HG02588 (cell line): Measurements from ENCODE around the gene CNNM3.
"Not testable (repeated sequence)": the region's sequence is repeated elsewhere in the genome, so short reads cannot be mapped to it uniquely, and the experiment has no call there.

Experiments
- ATAC-seq: cut with Tn5 transposase; IDR thresholded peaks from one replicate; pipeline ENCODE4 v1.9.1; 2021; ENCODE audit warnings: mild to moderate bottlenecking, moderate library complexity; ENCODE audit not compliant: unreplicated experiment

The CNNM3 gene

DNA sequence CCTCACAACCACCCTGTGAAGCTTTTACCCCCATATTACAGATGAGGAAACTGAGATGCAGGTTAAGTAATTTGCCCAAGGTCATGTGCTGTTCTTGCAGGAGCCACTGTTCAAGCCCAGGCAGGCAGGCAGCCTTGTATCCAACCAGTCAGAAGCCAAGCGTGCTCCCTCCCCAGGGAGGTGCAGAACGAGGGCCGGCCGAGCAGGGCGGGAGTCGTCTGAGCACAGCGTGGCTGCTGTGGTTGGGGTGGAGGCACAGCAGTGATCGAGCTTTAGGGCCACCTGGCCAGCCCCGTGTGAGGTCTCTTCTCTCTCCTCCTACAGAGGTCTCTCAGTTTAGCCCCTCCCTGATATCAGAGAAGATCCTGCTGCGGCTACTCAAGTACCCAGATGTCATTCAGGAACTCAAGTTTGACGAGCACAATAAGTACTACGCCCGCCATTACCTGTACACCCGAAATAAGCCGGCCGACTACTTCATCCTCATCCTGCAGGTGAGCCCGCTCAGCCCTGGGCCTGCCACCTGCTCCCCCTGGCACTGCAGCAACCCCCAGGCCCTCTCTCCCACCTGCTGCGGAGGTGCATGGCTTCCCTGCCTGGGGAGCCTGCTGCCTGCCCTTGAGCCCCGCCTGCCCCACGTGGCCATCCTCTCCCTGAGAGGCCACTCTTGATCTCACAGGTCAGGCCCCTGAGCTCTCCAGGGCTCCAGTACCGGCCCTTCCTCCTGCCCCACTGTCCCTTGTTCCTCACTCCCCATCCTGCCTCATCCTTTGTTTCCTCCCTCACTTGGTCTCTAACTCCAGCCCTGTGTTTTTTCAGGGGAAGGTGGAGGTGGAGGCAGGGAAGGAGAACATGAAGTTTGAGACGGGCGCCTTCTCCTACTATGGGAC is 17.1 kb upstream of the CNNM3 start:
- no peak for ATAC-seq

DNA sequence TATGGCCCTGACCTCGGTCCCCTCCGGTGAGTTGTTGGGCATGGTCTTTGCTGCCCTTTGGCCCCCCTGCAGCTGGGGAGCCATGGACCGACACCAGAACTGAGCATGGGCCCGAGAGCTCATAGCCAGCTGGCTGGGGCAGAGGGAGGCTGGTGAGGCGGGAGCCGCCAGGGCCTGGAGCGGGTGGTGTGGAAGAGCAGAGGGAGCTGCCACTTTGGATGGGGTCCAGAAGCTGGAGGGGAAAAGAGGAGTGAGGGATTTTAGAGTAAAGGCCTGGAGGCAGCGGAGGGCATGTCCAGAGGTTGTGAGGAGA is 16.5 kb upstream of the CNNM3 start:
- ATAC-seq = no peak

DNA sequence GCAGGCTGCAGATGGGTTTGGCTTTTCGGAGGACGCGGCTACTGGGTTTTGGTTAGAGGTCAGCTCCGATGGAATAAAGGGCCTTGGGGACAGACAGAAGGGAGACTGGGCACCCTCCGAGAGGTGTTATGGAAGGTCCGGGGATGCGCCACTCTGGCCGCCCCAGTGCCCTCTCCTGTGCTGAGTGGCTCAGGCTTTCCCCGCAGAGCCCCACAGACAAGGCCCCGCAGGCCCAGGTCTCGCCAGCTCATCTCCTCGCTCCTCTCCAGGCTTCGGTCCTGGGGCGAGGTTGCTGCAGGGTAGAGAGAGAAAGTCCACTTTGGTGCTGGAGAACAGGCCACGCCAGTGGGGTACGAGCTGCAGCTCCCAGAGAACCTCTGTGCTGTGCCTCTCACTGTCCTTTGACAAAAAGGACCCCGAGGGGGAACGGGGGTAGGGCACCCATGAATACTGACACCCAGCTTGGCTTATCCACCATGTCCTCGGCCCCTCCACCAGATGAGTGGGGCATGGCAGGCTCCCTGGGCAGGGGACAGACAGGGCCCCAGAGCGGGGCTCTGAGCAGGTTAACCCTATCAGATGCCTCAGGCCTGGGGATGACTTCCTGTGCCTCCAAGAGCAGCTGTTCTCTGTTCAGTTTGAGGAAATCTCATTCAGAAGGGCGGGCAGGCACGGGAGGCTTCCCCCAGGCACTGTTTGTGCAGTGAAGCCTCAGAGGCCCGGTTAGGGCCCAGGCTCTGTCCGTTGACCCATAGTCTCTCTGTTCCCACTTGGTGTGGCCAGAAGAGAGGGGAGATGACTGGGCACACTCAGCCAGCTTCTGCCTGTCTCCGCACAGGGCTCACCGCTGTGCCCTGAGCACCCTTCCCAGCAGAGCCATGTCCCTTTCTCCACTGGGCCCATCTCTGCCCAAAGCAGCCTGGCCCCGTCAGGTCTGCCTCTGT is 15.7 kb upstream of the CNNM3 start:
- ATAC-seq = peak; percentile 12

DNA sequence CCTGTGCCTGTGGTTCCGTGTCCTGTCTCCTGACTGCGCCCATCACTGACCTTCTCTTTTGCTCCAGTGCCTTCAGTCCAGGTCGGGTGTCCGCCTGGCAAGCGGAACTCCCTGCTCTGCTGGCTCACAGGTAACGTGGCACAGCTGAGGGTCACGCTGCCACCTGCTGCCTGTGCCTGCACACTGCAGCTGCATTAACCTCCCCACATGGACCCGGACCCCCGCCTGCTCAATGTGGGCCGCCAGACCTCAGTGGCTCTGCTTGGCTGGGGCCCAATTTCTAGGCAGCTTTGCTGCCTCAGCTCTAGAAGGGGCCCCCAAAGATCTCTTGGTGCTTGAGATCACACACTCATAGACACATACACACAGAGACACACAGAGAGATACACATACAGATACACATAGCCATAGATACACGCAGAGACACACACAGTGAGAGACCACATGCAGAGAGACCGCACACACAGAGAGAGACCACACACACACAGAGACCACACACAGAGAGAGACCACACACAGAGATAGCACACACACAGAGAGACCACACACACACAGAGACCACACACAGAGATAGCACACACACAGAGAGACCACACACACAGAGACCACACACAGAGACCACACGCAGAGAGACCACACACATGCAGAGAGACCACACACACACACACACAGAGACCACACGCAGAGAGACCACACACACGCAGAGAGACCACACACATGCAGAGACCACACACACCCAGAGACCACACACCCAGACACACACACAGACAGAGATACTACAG is 14.9 kb upstream of the CNNM3 start:
- peak; percentile 82 for ATAC-seq

DNA sequence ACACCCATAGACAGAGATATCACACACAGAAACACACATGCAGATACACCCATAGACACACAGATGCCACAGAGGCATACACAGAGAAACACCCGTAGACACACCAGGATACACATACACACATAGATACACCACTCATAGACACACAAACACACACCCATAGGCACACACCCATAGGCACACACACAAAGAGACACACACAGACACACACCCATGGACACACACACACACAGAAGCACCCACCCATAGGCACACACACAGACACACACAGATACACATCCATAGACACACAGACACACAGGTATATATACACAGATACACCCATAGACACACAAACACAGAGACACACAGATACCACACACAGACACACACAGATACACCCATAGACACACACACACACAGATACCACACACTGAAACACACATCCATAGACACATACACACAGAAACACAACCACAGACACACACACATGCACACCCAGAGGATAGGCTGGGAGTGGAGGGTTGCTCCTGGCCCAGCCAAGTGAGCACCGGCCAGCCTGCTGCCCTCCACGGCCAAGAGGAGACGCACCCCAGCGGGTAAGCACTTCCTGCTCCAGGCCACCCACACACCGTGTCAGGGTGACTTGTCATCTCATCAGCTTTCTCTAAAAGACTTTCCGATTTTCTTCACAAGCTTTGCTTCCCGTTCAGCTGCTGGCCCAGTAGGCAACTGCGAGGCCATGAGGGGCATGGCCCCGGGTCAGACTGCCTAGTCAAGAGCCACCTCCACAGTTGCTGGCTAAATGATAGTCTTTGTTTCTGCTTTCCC is 14.1 kb upstream of the CNNM3 start:
- ATAC-seq = no peak

DNA sequence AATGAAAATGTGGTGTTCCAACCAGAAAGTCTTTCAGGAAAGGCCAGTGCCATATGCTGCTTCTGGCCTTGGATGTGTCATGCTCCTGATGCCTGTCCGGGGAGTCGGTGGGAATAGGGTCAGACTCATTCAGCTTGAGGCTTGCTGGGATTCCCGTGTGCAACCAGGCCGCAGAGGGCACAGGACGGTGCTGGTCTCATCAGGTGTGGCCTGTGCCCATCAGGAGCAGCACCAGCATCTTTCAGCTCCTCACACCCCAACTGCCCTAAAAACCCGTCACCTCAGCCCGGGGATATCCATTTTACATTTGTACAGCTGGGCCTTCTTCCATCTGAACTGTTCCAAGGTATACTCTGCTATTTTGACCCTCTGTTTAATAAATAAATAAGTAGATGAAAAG is 13.3 kb upstream of the CNNM3 start:
- ATAC-seq = no peak

DNA sequence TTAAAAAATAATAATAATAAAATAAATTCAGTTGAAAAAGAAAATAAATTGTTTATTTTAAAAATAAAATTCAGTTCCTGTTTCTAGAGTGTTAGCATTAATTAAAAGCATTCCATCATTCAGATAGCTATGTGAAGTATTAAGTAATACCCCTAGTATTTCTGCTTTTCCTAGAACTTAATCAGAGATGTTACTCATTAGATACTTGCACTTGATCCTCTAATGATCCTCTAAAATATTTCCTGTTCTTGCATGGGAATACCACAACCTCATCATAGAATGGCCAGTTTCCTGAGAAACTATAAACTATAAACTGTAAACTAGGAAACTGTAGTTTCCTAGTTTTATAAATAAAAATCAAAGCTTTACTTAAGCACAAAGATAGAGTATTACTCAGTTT is 11.1 kb upstream of the CNNM3 start:
- no peak for ATAC-seq

DNA sequence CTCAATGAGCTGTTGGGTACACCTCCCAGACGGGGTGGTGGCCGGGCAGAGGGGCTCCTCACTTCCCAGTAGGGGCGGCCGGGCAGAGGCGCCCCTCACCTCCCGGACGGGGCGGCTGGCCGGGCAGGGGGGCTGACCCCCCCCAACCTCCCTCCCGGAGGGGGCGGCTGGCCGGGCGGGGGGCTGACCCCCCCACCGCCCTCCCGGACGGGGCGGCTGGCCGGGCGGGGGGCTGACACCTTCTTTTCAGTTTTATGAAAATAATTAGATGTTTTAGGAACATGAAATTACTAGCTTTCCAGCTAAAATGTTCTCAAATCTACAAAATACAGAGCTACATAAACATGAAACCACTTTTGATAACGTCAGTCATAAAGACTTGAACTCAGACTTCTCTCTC is 10.1 kb upstream of the CNNM3 start:
- not testable (repeated sequence) for ATAC-seq

DNA sequence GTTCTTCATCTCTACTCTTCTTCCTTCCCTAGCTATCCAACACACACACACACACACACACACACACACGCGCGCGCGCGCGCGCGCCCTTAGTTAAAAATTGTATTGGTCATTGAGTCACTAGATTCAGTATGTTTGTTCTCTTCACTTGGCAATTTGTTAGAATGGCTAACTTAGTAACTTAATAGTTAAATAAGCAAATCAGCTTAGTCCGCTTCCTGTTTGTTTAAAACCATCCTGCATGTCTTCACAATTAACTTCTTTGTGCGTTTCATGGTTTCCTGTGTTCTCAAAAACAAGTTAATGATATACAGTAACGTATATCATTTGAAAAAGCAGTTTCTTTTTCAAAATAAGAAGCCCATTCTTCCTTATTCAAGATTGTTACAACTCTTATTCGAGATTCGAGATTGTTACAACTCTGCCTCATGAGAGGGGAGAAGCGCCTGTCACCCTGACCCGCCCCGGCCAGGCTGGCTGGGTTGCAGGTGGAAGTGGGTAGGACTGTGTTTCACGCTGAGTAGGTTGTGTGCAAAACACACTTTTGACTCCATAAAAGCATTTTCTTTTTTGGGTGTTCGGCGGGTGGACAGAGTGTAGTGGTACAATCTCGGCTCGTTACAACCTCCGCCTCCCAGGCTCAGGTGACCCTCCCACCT is 9.5 kb upstream of the CNNM3 start:
- ATAC-seq = no peak

DNA sequence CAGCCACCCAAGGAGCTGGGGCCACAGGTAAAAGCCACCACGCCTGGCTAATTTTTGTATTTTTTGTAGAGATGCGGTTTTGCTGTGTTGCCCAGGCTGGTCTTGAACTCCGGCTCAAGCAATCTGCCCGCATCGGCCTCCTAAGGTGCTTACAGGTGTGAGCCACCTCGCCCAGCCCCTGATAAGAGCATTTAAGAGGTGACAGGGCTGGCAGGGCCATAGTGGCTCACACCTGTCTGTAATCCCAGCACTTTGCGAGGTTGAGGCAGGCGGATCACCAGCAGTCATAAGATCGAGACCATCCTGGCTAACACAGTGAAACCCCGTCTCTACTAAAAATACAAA is 9.0 kb upstream of the CNNM3 start:
- ATAC-seq = no peak

DNA sequence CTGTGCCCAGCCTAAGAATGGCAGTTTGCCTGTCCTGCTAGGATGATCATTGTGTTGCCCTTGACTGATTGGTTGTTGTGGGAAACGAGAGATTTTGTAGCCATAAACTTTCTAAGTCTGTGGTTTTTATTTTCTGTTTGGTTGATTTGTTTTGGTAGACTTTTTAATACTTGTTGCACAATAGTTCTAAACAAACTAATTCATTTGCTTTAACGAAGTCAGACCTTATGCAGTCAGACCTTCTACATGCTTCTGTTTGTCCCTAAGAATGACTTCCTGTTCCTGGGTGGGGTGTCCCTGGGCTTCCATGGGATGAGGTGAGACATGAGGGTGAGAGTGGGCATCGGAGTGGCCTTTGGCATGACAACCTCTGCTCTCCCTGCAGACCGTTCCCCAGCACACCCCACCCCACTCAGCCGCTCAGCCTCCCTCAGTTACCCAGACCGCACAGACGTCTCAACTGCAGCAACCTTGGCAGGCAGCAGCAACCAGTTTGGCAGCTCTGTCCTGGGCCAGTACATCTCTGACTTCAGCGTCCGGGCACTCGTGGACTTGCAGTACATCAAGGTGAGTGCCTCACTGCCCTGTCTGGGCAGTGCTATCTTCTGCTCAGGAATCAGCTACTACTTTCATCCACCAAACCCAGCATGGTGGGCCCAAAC is 7.8 kb upstream of the CNNM3 start:
- no peak for ATAC-seq

DNA sequence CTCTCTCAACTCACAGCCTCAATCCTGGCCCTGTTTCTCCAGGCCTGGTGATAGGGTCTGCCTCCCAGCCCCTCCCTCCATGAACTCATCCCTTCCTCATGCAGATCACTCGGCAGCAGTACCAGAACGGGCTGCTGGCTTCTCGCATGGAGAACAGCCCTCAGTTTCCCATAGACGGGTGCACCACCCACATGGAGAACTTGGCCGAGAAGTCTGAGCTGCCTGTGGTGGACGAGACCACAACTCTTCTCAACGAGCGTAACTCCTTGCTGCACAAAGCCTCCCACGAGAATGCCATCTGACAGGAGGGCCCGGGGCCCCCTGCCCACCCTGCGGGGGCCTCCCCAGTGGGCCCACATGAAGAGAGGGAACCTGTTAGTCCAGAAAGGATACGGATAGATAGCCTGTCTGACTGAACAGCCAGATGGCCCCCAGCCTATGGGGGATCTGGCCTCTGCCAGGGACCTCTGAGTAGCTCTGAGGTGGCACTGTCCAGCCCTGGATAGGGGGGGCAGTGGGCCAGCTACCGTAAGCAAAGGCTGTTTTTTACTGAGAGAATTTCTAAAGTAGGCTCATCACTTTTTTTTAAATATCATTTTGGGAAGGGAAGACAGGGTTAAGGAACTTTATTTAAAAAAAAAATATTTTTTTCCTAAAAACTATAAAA is 6.7 kb upstream of the CNNM3 start:
- ATAC-seq = no peak

DNA sequence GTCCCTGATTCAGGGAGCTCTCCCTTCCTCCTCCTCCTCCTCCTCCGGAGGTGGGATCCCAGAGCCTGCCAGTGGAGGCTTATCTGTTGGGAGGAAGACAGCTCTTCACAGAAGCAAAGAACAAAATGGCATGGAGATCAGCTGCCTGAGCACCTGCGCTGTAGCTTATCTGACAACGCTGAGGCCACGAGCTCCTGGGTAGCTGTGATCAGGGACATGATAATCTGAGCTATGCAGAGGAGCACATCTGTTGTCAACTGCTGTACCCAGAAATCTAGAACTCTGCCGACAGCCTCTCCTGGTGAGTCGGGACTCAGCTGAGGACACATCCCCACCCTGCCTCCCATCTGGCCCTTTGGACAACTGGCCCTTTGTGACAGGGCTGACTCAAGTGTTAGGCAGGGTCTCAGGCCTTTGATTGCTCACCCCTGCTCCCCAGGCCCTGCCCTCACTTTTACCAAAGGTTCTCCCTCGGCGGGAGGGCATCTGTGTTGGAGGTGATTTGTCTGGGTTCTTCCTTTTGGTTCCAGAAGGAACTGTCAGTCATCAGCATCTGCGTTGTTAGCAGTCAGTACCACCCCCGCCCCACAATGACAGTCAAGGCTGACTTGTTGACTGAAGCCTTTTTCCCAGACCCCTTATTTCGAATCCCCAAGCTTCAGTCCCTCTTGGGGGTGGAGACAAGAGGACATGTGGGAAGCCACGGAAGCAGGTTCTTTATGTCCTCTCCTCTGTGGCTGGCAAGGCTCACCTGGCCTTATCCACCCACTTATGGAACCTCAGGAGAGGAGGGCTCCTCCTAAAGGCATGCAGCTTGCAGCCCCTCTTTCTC is 5.9 kb upstream of the CNNM3 start:
- ATAC-seq = no peak

DNA sequence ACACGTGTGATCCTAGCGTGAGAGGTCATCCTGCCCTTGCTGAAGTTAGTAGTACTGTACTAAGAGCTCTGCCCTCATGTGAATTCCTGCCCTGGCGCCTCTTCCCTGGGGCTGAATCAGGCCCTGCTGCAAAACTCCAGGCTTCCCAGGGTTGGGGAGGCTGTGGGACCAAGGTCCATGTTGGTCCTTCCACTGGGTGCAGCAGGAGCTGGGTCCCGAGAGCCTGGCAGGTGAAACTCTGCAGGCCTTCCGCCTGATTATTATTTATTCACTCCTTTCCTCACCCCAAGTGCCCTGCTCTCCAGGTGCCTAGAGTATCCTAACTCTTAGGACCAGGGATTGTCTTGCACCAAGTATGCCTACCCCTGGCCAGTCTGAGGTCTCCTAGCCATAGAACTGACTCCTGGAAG is 5.3 kb upstream of the CNNM3 start:
- no peak for ATAC-seq

DNA sequence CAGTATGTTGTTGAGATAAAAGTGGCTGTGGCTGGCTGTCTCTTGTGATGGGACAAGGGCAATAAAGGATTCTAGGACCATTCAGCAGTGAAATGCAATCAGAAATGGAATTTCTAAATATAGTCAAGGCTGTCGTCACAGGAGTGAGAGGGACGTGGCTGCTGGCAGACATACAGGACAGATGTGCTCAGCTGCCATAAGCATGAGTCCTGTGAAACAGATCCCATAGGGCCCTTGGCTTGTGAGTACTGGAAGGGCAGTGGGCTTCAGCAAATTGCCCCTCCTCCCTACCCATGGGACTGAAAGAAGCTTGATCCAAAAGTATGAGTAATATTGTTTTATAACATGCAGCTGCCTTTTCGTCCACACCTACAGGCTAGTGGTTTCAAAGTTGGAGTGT is 4.2 kb upstream of the CNNM3 start:
- ATAC-seq = no peak

DNA sequence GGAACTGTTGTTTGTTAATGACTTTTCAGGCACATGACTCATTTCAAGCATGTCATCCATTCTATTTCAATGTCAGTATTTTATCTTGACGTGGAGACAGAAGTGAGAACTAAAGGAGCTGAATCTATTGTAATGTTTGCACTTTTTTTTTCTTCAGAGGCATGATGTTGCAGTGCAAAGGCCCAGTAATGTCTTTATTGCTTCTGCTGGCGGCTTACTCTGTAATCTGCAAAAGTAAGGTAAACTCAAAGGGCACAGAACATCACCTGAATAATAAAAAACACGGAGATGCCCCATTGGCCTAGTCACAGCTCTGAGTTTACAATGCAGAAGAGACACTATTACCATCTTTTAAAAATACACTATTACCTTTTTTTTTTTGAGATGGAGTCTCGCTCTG is 2.4 kb upstream of the CNNM3 start:
- no peak for ATAC-seq

DNA sequence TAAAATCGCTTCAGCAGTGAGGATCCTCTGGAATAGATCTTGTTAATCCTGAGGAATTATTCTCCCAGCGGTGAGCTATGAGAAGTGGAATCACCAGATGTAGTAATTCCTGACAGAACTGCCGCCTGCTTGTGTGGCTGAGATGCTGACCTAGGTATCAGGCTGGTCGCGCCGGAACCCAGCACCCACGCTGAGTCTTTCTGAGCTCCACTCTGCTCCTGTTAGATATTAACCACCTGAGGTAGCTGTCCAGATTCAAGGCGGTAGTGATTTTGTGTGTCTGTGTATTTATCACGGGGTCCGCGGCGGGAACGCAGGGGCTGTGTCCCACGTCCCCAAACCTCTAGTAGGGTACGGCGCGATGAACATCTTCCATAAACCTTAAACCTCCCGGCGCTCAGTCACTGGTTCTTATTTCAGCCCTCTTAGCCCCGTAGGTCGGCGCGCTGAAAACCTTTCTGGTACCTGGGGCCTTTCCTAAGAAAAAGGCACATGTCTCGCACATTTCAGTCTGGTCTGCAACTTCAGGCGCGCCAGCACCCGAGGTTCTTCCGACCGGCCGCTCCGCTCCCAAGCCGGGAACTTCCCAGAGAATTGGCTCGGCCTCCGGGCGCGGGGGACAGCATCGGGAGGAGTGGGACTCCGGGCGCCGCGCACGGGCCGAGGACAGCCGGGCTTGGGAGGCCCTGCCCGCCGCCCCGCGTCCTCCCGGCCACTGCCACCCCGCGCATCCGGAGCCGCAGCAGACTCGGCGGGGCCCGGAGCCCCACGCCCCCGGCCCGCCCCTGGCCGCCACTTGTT is 542 bp upstream of the CNNM3 start:
- ATAC-seq = peak; percentile 6
